Stomach (tissue), 9 donors: ENCODE data around the gene DNAI4. TPM values are rescaled to one million over a fixed set of nuclear protein-coding genes. Genes with fewer than 3 reads are reported as not detected.
A peak's percentile ranks its signal among the peaks of the same experiment; 100 is the strongest.

Experiments used
- DNase-seq, 2 donors: peaks; one replicate each; pipeline versions ENCODE4 v3.0.0 to v3.0.0-alpha.2; 2013 to 2019
- H3K27ac ChIP-seq, 5 donors: fragments of 200-600 bp in 4 of 5; sonication (generic) in 4 of 5; one replicate each; pipeline ENCODE4 v1.5.1; 2013 to 2019; ENCODE audit warnings: mild to moderate bottlenecking in 1 of 5, moderate library complexity in 1 of 5
- H3K27me3 ChIP-seq, 3 donors: fragments of 200-600 bp; sonication (generic); one replicate each; pipeline ENCODE4 v1.5.1; 2017 to 2019; ENCODE audit warnings: mixed run types in 1 of 3
- H3K36me3 ChIP-seq, 4 donors: fragments of 200-600 bp; sonication (generic); 1 replicate in 3 of 4; 2 replicates in 1 of 4; pipeline ENCODE4 v1.5.1; 2016 to 2019
- H3K4me1 ChIP-seq, 4 donors: fragments of 200-600 bp; sonication (generic); one replicate each; pipeline ENCODE4 v1.5.1; 2016 to 2019
- H3K4me3 ChIP-seq, 4 donors: fragments of 200-600 bp; sonication (generic) in 3 of 4; one replicate each; pipeline ENCODE4 v1.5.1; 2016 to 2019; ENCODE audit warnings: mild to moderate bottlenecking in 1 of 4
- H3K9me3 ChIP-seq, 4 donors: fragments of 200-600 bp; sonication (generic); one replicate each; pipeline ENCODE4 v1.5.1; 2016 to 2019
- EP300 ChIP-seq: sonication (generic); formaldehyde crosslinking; IDR thresholded peaks from one replicate; pipeline ENCODE4 v1.6.1; 2017; ENCODE audit warnings: antibody characterized with exemption
- POLR2A ChIP-seq, 4 donors: fragments of 450-650 bp; IDR thresholded peaks; one replicate each; pipeline ENCODE4 v1.6.1; 2016; ENCODE audit warnings: antibody characterized with exemption in 4 of 4, control low read depth in 2 of 4, mild to moderate bottlenecking in 1 of 4, moderate library complexity in 1 of 4
- POLR2AphosphoS5 ChIP-seq, 3 donors: sonication (generic); formaldehyde crosslinking; IDR thresholded peaks; one replicate each; pipeline ENCODE4 v1.6.1; 2016; ENCODE audit warnings: antibody characterized with exemption in 3 of 3
- WGBS, 5 donors: extraction: QIAGEN DNeasy Blood & Tissue Kit in 3 of 5; methylation state at CpG; one replicate each; pipeline versions ENCODE4 v1.1.5 to v1.1.7; 2013 to 2018; 5-methylcytosine and 5-hydroxymethylcytosine counted together
- intact Hi-C: fragments of 100-400 bp; cut with DNase I; formaldehyde crosslinking; loops from one replicate; pipeline ENCODE4 v1.15.1; 2023; ENCODE audit warnings: low total_unique reads
- polyA plus RNA-seq, 3 donors: library from polyadenylated mRNA; stranded (reverse); fragments of 200-250 nt; gene quantifications; one replicate each; pipeline ENCODE4 v1.2.3, GENCODE V29; 2013
- total RNA-seq, 5 donors: library from RNA; depleted of rRNA; stranded (reverse); fragments of >200 nt; gene quantifications; one replicate each; pipeline versions ENCODE4 v1.1.0 to v1.2.3, GENCODE V29; 2014 to 2016
- TF ChIP-seq, protein P1 (sequence below), 7 experiments: fragments of 450-650 bp in 4 of 7; fragments of 200-600 bp in 3 of 7; sonication (generic) in 3 of 7; IDR thresholded peaks; one replicate each; pipeline ENCODE4 v1.5.1; 2016 to 2019; ENCODE audit warnings: antibody characterized with exemption in 7 of 7, control low read depth in 2 of 7, mild to moderate bottlenecking in 1 of 7
- donor health status: healthy with polysubstance abuse.
- donor health status: Bipolar disorder and iron deficiency.
- donor health status: healthy.

DNAI4 gene
- total and polyA plus RNA-seq, 8 donors: 0.44 to 9.5 (median 6.2) TPM; not detected in 1

GRCh38 chr1:66770240-66770639, 154.4 kb downstream of the DNAI4 start:
- no peak overlapping the region for H3K27ac ChIP-seq
- no peak overlapping the region for H3K4me3 ChIP-seq
- no peak for DNase-seq
- H3K9me3 ChIP-seq: no peaks in the 10 kb centered on the region
- no peaks in the 10 kb centered on the region for H3K36me3 ChIP-seq
- no peaks in the 10 kb centered on the region for H3K4me1 ChIP-seq
- TF ChIP-seq, protein P1, sequence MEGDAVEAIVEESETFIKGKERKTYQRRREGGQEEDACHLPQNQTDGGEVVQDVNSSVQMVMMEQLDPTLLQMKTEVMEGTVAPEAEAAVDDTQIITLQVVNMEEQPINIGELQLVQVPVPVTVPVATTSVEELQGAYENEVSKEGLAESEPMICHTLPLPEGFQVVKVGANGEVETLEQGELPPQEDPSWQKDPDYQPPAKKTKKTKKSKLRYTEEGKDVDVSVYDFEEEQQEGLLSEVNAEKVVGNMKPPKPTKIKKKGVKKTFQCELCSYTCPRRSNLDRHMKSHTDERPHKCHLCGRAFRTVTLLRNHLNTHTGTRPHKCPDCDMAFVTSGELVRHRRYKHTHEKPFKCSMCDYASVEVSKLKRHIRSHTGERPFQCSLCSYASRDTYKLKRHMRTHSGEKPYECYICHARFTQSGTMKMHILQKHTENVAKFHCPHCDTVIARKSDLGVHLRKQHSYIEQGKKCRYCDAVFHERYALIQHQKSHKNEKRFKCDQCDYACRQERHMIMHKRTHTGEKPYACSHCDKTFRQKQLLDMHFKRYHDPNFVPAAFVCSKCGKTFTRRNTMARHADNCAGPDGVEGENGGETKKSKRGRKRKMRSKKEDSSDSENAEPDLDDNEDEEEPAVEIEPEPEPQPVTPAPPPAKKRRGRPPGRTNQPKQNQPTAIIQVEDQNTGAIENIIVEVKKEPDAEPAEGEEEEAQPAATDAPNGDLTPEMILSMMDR (IDR thresholded peaks at IDR 0.05): no peak
- no peak for TF ChIP-seq POLR2A (IDR thresholded peaks at IDR 0.05)
- TF ChIP-seq EP300: no peak
- no peak for TF ChIP-seq POLR2AphosphoS5 (IDR thresholded peaks at IDR 0.05)
- intact Hi-C loops: no loop called here
- WGBS, 5 donors: 83 to 89% (median 84%) methylated on average over 2 of the region's 2 CpGs
- no peaks in the 10 kb centered on the region for H3K27me3 ChIP-seq

- H3K9me3 ChIP-seq: no peaks in the 10 kb centered on the region
- H3K4me1 ChIP-seq: no peaks in the 10 kb centered on the region
- H3K27me3 ChIP-seq: no peaks in the 10 kb centered on the region
- intact Hi-C loops: no loop called here
- WGBS, 5 donors: 77 to 88% (median 87%) methylated on average over 7 of the region's 7 CpGs
- H3K36me3 ChIP-seq: no peaks in the 10 kb centered on the region
- DNase-seq: peak in 1 of 2 donors; percentile 8
- H3K4me3 ChIP-seq: no peak overlapping the region
- TF ChIP-seq POLR2A (IDR thresholded peaks at IDR 0.05) (no peak), POLR2AphosphoS5 (IDR thresholded peaks at IDR 0.05) (no peak), EP300 (no peak)
- TF ChIP-seq, protein P1 (IDR thresholded peaks at IDR 0.05): no peak
- no peak overlapping the region for H3K27ac ChIP-seq
Observed at GRCh38 chr1:66769512-66770229, 155.0 kb downstream of the DNAI4 start.

- no peaks in the 10 kb centered on the region for H3K27me3 ChIP-seq
- TF ChIP-seq POLR2AphosphoS5 (IDR thresholded peaks at IDR 0.05) (no peak), EP300 (no peak), POLR2A (IDR thresholded peaks at IDR 0.05) (no peak)
- TF ChIP-seq, protein P1 (IDR thresholded peaks at IDR 0.05): no peak
- H3K4me1 ChIP-seq: no peaks in the 10 kb centered on the region
- no peak overlapping the region for H3K4me3 ChIP-seq
- 83 to 93% (median 91%) methylated on average over 1 of the region's 1 CpG for WGBS, 5 donors
- H3K36me3 ChIP-seq: no peaks in the 10 kb centered on the region
- intact Hi-C loops: no loop called here
- no peak for DNase-seq
- H3K27ac ChIP-seq: no peak overlapping the region
- no peaks in the 10 kb centered on the region for H3K9me3 ChIP-seq
Observed at GRCh38 chr1:66768965-66769364, 155.7 kb downstream of the DNAI4 start.

DNA sequence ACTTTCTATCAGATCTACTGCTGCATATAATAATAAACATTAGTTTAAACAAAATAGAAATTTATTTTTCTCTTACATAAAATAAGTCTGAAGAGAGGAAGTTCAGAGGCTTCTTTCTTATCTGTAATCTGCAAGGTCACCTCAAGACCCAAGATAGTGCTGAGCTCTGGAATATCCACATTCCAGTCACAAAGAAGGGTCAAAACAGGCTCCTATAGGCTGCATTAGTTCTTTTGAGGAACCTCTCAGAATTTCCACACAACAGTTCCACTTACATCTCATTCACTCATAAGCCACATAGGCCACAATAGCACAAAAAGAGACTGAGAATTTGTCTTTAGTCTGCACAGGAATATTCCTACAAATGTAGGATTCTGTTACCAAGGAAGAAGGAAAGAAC, 157.0 kb downstream of the DNAI4 start:
- Histone ChIP-seq H3K36me3 (no peaks in the 10 kb centered on the region), H3K9me3 (no peaks in the 10 kb centered on the region), H3K27me3 (no peaks in the 10 kb centered on the region), H3K27ac (no peak overlapping the region), H3K4me1 (no peaks in the 10 kb centered on the region), H3K4me3 (no peak overlapping the region)
- no peak for DNase-seq
- intact Hi-C loops: no loop called here
- TF ChIP-seq, protein P1 (IDR thresholded peaks at IDR 0.05): no peak
- TF ChIP-seq POLR2A (IDR thresholded peaks at IDR 0.05): no peak
- TF ChIP-seq POLR2AphosphoS5 (IDR thresholded peaks at IDR 0.05): no peak
- TF ChIP-seq EP300: no peak
